Endothelial cell of hepatic sinusoid (primary cell): ENCODE data around the gene CPM.

Source experiments
- in situ Hi-C: cut with HindIII; loops from 2 replicates; pipeline ENCODE4 v1.10.0; 2017; ENCODE audit warnings: low sequenced_read_pairs

CPM gene

GRCh38 chr12:68957273-68957672 is 24.3 kb upstream of the CPM start:
- in situ Hi-C loops: no loop called here

DNA sequence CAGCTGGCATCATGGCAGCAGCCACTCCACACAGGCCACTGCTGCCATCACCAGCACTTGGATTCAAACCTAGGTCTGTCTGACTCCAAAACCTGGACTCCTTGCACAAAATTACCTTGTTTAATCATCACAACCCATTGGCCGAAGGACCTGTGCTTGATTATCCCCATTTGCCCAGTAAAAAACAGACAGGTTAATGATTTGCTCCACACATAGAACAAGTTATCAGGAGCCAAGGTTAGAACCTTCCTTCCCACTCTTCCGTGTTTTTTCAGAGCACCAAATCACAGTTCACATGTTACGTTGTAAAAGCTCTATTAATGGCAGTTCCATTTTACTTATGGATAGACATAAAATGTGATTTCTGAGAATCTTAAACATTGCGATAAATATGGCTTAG is 23.5 kb upstream of the CPM start:
- in situ Hi-C loops: no loop called here

GRCh38 chr12:68954811-68955210 is 21.8 kb upstream of the CPM start:
- in situ Hi-C loops: no loop called here

GRCh38 chr12:68953536-68953935 is 20.6 kb upstream of the CPM start:
- in situ Hi-C loops: no loop called here

GRCh38 chr12:68951652-68952051 is 18.7 kb upstream of the CPM start:
- in situ Hi-C loops: no loop called here

DNA sequence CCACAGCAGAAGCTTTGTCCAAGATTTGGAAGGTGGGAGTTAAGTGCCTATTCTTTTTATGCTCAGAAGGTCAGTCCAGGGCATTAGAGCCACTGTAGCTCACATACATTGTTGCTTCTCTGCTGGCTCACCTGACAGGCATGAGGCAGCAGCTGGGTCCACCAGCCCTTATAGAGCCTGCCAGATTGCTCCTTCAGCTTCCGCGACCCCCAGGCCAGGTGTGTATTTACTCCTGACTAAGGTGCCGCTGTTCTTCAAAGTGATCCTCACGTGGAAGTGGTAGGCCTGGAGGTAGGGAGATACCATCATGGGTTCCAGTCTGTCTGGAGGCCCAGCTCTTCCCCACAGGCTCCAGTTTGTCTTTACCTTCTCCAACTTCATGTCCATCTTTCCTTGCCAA is 17.5 kb upstream of the CPM start:
- in situ Hi-C loops: no loop called here

DNA sequence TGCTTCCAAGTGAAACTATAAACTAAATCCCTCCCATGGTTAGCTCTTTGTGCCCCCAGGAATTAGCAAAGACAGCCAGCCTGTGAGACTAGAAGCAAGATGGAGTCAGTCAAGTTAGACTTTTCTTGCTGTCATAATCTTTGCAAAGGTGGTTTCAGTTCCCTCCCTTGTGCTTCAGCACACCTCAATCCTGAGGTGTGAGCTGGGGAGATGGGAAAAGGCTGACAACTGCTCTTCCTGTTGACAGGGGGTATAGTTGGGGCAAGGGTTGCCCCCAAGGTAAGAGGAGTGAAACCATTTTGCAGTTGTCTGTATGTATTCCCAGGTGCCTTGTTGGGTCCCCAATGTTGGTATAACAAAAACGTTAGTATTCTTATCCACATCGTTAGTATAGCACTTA is 12.3 kb upstream of the CPM start:
- in situ Hi-C loops: no loop called here

- in situ Hi-C loops: no loop called here
Measured at GRCh38 chr12:68944296-68945076, 11.5 kb upstream of the CPM start.

DNA sequence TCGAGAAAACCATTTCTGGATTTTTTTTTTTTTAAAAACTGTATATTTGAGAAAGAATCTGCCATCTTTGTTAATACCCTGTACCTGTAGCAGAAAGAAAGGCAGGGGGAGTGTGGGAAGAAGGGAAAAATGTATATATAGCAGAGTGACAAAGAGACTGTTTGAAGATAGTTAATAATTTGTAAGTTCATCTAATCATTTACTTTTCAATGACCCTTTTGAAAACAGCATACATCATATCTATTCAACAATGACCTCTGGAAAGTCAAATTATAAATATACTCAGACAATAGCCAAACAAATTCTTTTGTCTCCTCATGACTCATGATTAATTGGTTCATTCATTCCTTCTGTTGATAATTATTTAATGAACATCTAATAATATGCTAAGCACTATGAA is 10.9 kb upstream of the CPM start:
- in situ Hi-C loops: no loop called here

DNA sequence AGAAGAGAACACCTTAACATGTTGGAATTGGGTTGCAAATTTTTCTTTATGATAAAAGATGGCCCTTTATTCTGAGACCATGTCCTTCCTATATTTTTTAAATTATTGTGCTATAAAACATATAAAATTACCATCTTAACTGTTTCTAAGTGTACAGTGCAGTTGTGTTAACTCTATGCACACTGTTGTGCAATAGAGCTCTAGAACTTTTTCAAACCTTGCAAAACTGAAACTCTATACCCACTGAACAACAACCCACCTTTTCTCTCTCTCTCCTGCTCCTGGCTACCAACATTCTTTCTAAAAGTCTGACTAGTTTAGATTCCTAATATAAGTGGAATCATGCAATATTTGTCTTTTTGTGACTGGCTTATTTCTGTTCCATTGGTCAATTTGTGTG is 7.8 kb upstream of the CPM start:
- in situ Hi-C loops: no loop called here

DNA sequence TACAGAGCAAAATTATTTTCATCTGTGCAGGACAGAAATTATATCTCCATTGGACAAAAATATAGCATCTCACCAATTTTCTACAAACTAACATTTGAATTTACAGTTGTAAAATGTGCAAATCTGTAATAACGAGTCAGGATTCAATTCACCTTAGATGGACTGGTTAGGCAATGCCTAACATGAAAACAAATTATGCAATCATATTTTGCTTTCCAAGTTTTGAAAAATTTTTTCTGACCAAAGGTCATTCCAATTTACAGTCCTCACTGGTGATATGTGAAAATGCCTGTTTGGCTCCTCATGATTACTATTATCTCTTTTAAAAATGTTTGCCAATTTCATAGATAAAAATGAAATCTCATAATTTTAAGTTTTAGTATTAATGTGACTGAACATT is 6.5 kb upstream of the CPM start:
- in situ Hi-C loops: no loop called here

- in situ Hi-C loops: no loop called here
Measured at GRCh38 chr12:68934392-68934791, 1.4 kb upstream of the CPM start.

DNA sequence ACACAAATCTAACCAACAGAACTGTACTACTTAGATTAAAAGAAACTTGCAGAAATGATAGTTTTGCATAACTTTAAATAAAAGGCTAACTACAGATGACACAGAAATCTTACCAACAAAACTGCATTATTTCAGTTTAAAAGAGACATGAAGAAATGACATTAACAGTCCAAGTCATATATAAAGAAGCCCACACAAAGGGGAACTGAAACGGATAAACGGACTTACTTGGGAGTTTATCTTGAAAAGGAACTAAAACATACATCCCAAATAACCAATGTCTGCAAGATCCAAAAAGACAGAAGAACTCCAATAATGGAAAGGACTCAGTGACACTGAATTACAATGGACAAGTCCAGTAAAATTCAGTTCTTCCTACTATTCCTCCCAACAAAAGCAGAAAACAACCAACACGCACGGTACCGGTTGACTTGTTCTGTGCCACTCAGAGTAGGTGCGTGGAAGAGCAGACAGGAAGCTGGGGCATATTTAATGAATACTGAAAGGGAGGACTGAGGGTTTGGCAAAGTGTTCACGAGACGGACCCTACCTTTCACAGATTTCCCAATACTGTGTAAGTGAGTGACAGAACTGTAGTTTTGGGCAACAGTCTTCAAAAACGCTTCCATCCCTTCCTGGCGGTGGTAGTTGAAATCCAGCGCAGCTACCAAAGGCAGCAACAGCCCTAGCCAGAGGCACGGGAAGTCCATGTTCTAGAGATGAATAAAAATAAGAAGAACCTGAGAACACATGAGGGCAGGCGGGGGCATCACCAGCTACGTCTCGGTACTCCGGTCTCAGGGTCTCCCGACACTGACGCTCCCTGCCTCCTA is 627 bp downstream of the CPM start:
- in situ Hi-C loops: no loop called here

DNA sequence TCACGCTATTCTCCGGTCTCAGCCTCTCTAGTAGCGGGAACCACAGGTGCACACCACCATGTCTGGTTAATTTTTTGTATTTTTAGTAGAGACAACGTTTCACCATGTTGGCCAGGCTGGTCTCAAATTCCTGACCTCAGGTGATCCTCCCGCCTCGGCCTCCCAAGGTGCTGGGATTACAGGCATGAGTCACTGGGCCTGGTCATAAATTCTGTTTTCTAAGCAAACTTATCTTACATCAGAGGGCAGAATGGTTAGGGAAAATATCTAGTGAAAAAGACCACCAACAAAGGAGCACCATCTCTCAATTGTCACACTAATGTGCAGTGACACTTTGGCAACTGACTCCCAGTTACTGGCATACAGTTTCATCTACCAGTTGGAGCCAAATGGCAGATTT is 2.8 kb downstream of the CPM start:
- in situ Hi-C loops: no loop called here

- in situ Hi-C loops: no loop called here
Measured at GRCh38 chr12:68924546-68924945, 8.4 kb downstream of the CPM start.

- in situ Hi-C loops: no loop called here
Measured at GRCh38 chr12:68919581-68920239, 13.3 kb downstream of the CPM start.

DNA sequence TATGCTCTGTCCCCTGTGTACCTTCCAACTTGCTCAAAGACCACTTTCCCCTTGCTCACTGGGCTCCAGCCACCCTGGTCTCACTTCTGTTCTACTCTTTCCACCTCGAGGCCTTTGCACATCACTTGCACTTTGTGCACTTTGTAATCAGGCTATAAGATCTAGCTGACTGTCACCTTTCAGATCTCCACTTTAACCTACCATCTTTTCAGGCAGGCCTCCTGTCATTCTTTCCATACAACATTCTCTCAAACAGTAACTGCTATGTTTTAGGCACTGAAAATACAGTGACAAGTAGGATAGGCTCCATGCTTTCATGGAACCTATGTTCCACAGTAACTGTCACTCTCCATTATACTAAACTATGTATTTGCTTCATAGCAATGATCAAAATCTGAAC is 14.0 kb downstream of the CPM start:
- in situ Hi-C loops: no loop called here

- in situ Hi-C loops: no loop called here
Measured at GRCh38 chr12:68915055-68915454, 17.9 kb downstream of the CPM start.

GRCh38 chr12:68913682-68914081 is 19.3 kb downstream of the CPM start:
- in situ Hi-C loops: no loop called here

GRCh38 chr12:68912916-68913315 is 20.1 kb downstream of the CPM start:
- in situ Hi-C loops: no loop called here

DNA sequence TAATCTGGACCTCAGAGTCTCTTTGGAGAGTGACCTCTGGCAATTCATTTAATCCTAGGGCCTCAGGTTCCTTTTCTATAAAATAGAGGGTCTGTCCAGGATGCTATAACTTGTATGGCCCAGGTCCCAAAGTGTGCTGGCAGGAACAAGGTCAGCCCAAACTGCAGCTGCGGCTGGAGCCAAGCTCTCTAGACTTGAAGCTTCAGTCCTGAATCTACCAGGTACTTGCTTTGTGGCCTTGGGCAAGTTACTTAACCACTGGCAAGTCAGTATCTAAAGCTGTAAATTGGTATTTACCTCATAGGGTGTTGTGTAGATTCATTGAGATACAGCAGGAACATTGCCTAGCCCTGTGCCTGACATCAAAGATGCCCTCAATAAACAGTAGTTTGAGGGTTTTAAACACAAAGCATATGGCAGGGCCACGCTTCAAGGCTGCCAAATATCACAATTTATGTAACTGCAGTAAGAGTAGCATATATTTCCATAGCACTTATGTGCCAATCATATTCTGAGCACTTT is 21.7 kb downstream of the CPM start:
- in situ Hi-C loops: no loop called here

DNA sequence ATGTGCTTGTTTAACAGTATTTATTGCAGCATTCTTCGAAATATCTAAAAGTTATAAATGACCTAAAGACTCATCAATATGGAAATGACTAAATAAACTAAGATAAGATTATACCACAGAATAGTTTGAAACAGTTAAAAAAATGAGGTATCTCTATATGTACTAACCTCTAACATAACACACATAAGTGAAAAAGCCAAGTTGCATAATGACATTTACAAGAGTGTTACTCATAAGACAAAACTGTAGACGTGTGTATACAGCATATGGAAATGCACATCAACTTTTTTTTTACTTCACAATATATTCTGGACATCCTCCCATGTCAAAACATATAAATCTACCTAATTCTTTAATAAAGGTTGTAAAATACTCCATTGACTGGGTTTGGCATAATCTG is 22.8 kb downstream of the CPM start:
- in situ Hi-C loops: no loop called here
